Adipocyte (in vitro differentiated cells): ENCODE results near the gene CTDNEP1.

ENCODE experiments used
- DNase-seq: peaks from one replicate; pipeline ENCODE4 v3.0.0-alpha.2; 2015; ENCODE audit warnings: low read depth
- H3K27me3 ChIP-seq: replicated peaks from 2 replicates; pipeline ENCODE4 v1.7.0; 2013; ENCODE audit warnings: mild to moderate bottlenecking, low read length, moderate library complexity; ENCODE audit not compliant: control insufficient read depth, insufficient read depth
- H3K36me3 ChIP-seq: 2 replicates; pipeline ENCODE4 v1.7.0; 2013; ENCODE audit warnings: low read length, mild to moderate bottlenecking, moderate library complexity; ENCODE audit not compliant: control insufficient read depth, insufficient read depth, severe bottlenecking
- H3K4me1 ChIP-seq: 2 replicates; pipeline ENCODE4 v1.7.0; 2013; ENCODE audit warnings: mild to moderate bottlenecking, low read length, moderate library complexity; ENCODE audit not compliant: control insufficient read depth, insufficient read depth
- H3K4me3 ChIP-seq: 2 replicates; pipeline ENCODE4 v1.7.0; 2013; ENCODE audit warnings: mild to moderate bottlenecking, low read length, moderate library complexity
- H3K9ac ChIP-seq: 2 replicates; pipeline ENCODE4 v1.7.0; 2013; ENCODE audit warnings: mild to moderate bottlenecking, low read length, moderate library complexity
- H3K9me3 ChIP-seq: 2 replicates; pipeline ENCODE4 v1.7.0; 2013; ENCODE audit warnings: mild to moderate bottlenecking, low read length, moderate library complexity; ENCODE audit not compliant: control insufficient read depth

CTDNEP1 gene

GRCh38 chr17:7251661-7252175, at the start of gene CTDNEP1:
CTDNEP1 (minus strand) TSS chr17:7251734; CDS start chr17:7251296, 438 bp downstream.
- H3K9ac ChIP-seq = peak within 1 kb of the TSS; percentile 97
- H3K4me3 ChIP-seq = peak within 1 kb of the TSS; percentile 88
- H3K9me3 ChIP-seq = no peaks in the 10 kb centered on the region
- no peaks in the 10 kb centered on the region for H3K27me3 ChIP-seq
- DNase-seq = peak; percentile 99
- H3K36me3 ChIP-seq = peaks cover 26% of the 10 kb centered on the region
- H3K4me1 ChIP-seq = peaks cover 28% of the 10 kb centered on the region

DNA sequence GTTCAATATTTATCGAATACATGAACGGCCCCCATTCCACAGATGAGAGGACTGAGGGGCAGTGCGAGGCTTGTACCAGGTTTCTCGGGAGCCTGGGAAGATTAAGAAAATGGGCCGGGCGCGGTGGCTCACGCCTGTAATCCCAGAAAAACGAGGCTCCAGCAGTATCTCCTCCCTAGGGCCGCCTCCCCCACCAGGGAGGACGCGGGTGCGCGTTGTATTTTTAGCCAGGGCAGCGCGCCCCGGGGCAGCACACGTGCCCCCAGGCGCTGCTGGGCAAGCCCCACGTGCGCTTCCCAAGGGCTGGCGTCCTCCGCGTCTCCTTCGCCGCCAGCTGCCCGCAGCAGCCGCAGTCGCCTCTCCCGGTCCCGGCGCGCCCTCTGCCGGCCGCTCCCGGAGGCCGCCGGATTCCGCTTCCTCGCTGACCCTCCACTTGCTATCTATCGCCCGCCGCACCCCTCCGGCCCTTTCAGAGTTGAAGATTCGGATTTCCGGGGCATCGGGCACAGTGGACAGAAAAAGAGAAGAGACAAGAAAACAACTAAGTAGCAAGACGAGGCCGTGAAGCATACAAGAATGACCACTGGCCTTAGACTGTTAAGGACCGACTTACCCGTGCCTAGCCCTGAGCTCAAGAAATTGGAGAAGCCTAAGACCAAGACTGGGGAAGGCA, 44.8 kb upstream of the CTDNEP1 start:
- peaks cover 25% of the 10 kb centered on the region for H3K27me3 ChIP-seq

DNA sequence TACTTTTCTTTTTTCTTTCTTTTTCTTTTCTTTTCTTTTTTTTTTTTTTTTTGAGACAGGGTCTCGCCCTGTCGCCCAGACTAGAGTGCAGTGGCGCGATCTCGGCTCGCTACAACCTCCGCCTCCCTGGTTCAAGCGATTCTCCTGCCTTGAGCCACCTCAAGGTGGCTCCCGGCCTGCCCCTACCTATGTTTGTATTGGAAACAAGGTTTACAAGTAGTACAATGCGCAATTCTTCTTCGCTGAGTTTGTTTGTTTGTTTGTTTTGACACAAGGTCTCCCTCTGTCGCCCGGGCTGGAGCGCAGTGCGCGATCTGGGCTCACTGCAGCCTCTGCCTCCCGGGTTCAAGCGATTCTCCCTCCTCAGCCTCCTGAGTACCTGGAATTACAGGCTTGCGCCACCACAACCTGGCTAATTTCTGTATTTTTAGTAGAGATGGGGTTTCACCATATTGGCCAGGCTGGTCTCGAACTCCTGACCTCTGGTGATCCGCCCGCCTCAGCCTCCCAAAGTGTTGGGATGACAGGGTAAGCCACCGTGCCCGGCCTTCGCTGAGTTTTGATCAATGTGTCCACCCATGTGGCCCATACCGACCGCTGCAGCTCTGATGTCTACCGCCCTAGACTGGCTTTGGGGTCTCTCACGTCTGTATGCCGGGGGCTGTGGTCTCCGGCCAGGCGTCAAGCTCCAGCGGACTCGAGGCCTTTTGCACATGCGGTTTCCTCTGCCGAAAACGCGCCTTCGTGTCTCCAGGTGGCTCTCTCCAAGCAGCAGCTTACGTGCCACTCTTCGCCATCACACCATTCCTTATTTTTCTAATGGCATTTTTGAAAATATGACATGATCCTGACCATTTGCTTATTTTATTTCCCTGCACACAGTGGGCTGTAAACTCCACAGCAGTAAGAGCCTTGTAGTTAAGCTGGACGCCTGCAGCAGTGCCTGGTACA, 44.0 kb upstream of the CTDNEP1 start:
- no peak for DNase-seq
- Histone ChIP-seq H3K36me3 (no peaks in the 10 kb centered on the region), H3K4me1 (peaks cover 33% of the 10 kb centered on the region), H3K4me3 (peak overlapping the region; percentile 19), H3K9ac (peak overlapping the region; percentile 19), H3K9me3 (no peaks in the 10 kb centered on the region), H3K27me3 (peaks cover 27% of the 10 kb centered on the region)

More for the DNA sequence above, 44.8 kb upstream of the CTDNEP1 start:
- Histone ChIP-seq H3K4me1 (peaks cover 33% of the 10 kb centered on the region), H3K9me3 (no peaks in the 10 kb centered on the region), H3K4me3 (peak overlapping the region; percentile 19), H3K9ac (peak overlapping the region; percentile 45), H3K36me3 (no peaks in the 10 kb centered on the region)
- peak; percentile 94 for DNase-seq

GRCh38 chr17:7294614-7295153, 43.1 kb upstream of the CTDNEP1 start, which contains the start of gene YBX2:
YBX2 (minus strand) TSS chr17:7294639; CDS start chr17:7294500, 139 bp downstream.
- H3K36me3 ChIP-seq = no peaks in the 10 kb centered on the region
- H3K4me1 ChIP-seq = peaks cover 33% of the 10 kb centered on the region
- peak within 1 kb of the TSS; percentile 23 for H3K4me3 ChIP-seq
- DNase-seq = peak; percentile 50
- H3K9me3 ChIP-seq = no peaks in the 10 kb centered on the region
- H3K27me3 ChIP-seq = peaks cover 24% of the 10 kb centered on the region
- H3K9ac ChIP-seq = no peak within 1 kb of the TSS

- Histone ChIP-seq H3K4me1 (peaks cover 33% of the 10 kb centered on the region), H3K9me3 (no peaks in the 10 kb centered on the region), H3K4me3 (no peak overlapping the region), H3K36me3 (no peaks in the 10 kb centered on the region), H3K27me3 (peaks cover 23% of the 10 kb centered on the region), H3K9ac (no peak overlapping the region)
- no peak for DNase-seq
Measured at GRCh38 chr17:7293816-7294613, 42.5 kb upstream of the CTDNEP1 start.

DNA sequence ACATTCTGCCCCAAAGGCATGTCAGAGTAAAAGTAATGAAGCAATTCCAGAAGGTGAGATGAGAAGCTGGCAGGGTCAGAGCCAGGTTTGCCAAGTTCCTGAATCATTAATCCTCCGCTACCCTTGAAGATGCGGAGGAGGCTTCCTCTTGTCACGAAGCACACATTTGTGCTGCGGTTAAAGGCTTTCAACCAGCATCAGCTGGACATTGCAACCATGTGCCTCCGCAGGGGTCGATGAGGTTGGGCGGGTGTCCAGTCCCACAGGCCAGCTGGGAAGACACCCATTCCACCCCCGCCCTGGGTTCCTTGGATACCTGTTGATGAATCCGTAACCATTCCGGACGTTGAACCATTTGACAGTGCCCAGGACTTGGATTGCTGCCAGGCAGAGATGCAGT, 41.6 kb upstream of the CTDNEP1 start:
- DNase-seq = no peak
- Histone ChIP-seq H3K27me3 (peaks cover 25% of the 10 kb centered on the region), H3K4me3 (no peak overlapping the region), H3K4me1 (peaks cover 33% of the 10 kb centered on the region), H3K9ac (no peak overlapping the region), H3K36me3 (no peaks in the 10 kb centered on the region), H3K9me3 (no peaks in the 10 kb centered on the region)

GRCh38 chr17:7292729-7293128, 41.2 kb upstream of the CTDNEP1 start:
- Histone ChIP-seq H3K27me3 (peaks cover 28% of the 10 kb centered on the region), H3K4me3 (no peak overlapping the region), H3K4me1 (peaks cover 33% of the 10 kb centered on the region), H3K9ac (peak overlapping the region; percentile 42), H3K9me3 (no peaks in the 10 kb centered on the region), H3K36me3 (peaks cover 3% of the 10 kb centered on the region)
- no peak for DNase-seq

GRCh38 chr17:7292194-7292593, 40.7 kb upstream of the CTDNEP1 start:
- Histone ChIP-seq H3K36me3 (peaks cover 8% of the 10 kb centered on the region), H3K9ac (peak overlapping the region; percentile 42), H3K27me3 (peaks cover 29% of the 10 kb centered on the region), H3K4me1 (peaks cover 33% of the 10 kb centered on the region), H3K4me3 (no peak overlapping the region), H3K9me3 (no peaks in the 10 kb centered on the region)
- no peak for DNase-seq

- Histone ChIP-seq H3K9ac (no peak overlapping the region), H3K27me3 (peaks cover 33% of the 10 kb centered on the region), H3K4me3 (no peak overlapping the region)
Measured at GRCh38 chr17:7290685-7291084, 39.2 kb upstream of the CTDNEP1 start.

GRCh38 chr17:7290166-7290565, 38.6 kb upstream of the CTDNEP1 start:
- H3K4me1 ChIP-seq = peaks cover 24% of the 10 kb centered on the region
- no peaks in the 10 kb centered on the region for H3K9me3 ChIP-seq
- H3K9ac ChIP-seq = no peak overlapping the region
- no peak overlapping the region for H3K4me3 ChIP-seq
- no peak for DNase-seq
- peaks cover 33% of the 10 kb centered on the region for H3K27me3 ChIP-seq
- H3K36me3 ChIP-seq = peaks cover 19% of the 10 kb centered on the region

More at GRCh38 chr17:7290685-7291084, 39.2 kb upstream of the CTDNEP1 start:
- Histone ChIP-seq H3K36me3 (peaks cover 16% of the 10 kb centered on the region), H3K9me3 (no peaks in the 10 kb centered on the region), H3K4me1 (peaks cover 24% of the 10 kb centered on the region)
- DNase-seq = no peak
